GM19397 (cell line): ENCODE measurements around the gene CUBN.

Experiments
- ATAC-seq: cut with Tn5 transposase; IDR thresholded peaks from one replicate; pipeline ENCODE4 v1.9.1; 2021; ENCODE audit warnings: mild to moderate bottlenecking, moderate library complexity; ENCODE audit not compliant: unreplicated experiment

Gene CUBN

DNA sequence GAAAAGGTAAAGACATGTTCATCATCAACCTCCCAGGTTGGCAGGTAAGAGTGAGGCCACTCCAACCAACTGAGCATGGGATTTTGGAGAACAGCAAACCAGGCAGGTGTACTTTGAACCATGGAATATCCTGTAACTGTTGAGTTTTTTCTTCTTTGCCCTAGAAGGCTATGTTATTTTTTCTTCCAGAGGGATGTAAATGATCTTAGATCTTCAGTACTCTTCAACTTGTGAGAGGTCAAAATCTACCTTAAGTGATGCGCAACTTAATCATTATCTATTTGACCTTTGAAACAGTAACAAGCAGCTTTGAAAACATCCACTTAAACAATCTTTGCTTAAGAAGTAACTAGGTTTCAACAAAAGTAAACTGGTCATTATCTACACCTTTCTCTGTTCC lies at the start of gene CUBN:
TSS of gene CUBN (minus strand) at position 71 of the 400 bp plus-strand sequence. CDS start at position 25, 46 bp downstream.
- no peak for ATAC-seq

DNA sequence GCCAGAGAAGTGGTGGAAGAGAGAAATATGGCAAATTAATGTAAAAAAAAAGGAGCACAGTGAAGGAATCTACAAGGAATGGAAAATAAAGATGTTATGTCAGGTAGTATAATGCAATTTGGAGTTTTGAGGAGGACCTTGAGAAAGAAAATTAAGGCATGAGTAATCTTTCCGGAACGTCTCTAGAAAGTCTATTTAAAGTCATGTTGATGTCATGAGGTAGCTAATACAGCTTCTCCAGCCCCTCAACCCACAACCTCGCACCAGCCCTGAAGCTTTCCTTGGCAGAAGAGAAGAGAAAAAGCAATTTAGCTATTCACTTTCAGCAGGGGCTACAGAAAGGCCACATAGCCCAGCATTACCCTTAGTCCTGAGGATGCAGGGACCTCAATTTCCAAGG lies 49.4 kb upstream of the CUBN start:
- no peak for ATAC-seq

- no peak for ATAC-seq
These were observed 48.4 kb upstream of the CUBN start for GRCh38 chr10:17178006-17178405.

- no peak for ATAC-seq
These were observed 47.4 kb upstream of the CUBN start for GRCh38 chr10:17177014-17177413.

DNA sequence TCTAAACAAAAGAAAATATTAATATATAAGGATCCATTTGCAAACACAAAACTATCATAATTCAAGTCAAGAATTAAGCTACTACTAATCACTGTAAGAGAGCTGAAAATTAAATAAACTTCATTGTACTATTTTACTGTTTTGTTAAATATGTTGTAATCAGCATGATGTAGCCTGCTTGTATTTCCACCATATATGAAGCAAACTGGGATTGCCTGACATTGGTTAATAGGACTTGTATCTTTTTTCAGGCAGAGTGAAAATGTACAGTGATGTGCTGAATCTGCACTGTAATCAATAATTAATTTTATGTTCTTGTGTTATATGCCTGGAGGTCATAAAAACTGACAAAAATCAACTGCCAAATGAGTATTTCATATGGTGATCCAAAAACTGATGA lies 46.5 kb upstream of the CUBN start:
- ATAC-seq = no peak

GRCh38 chr10:17175551-17175950 lies 45.9 kb upstream of the CUBN start:
- no peak for ATAC-seq

- ATAC-seq = no peak
These were observed 45.0 kb upstream of the CUBN start for GRCh38 chr10:17174626-17175025.

GRCh38 chr10:17171141-17171641 lies 41.6 kb upstream of the CUBN start:
- ATAC-seq = no peak

DNA sequence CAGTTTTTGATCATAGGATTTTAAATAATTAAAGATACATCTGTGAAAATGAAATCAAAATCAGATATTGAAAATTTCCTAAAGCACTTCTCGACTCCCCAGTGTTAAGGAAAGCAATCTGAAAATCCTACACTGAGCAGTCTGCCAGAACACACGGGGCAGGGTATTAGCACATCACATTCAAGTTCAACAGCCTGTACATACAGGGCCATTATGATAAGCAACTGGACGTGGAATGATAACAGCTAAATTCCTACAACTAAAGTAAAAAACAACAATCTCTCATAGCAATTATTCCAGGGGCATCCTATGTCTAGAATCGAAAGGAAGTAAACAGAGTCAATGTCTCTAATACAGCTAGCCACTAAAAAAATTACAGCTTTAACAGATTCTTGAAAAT lies 40.2 kb upstream of the CUBN start:
- ATAC-seq = no peak

GRCh38 chr10:17166699-17167098 lies 37.1 kb upstream of the CUBN start:
- no peak for ATAC-seq

DNA sequence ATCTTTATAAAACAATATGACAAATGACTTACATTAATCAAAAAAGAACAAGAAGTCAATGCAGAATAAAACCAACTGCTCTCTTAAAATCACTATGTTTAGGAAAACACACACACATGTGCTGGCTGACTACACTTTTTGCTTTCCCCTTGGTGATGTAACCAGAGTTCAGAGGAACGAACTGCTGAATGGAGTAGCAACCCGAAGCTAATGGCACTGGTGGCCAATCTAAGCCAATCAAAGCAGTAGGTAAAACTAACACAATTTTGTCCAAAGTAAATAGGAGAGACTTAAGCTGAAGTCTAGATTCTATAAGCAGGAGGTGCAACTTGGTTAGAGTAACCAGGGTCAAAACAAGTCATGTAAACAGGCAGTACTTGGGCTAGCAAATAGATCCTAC lies 33.2 kb upstream of the CUBN start:
- ATAC-seq = no peak

DNA sequence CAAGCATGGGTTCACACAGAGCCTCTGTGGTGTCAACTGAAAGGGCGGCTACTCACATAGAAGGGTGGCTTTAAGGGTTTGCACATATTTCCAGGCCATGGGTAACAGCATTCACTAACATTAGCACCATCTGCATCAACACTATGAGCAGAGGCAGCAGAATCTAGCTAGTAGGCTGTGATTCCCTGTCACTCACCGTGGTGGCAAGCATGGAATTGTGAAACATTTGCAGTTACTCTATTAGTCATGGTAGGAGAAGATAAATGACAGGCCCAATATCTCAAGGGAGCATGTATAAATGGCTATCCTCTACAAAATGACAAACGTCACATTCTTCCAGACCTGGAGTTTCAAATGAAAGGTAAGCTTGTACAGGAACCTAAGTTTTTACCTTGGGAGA lies 32.2 kb upstream of the CUBN start:
- no peak for ATAC-seq

- no peak for ATAC-seq
These were observed 27.4 kb upstream of the CUBN start for GRCh38 chr10:17157024-17157423.

DNA sequence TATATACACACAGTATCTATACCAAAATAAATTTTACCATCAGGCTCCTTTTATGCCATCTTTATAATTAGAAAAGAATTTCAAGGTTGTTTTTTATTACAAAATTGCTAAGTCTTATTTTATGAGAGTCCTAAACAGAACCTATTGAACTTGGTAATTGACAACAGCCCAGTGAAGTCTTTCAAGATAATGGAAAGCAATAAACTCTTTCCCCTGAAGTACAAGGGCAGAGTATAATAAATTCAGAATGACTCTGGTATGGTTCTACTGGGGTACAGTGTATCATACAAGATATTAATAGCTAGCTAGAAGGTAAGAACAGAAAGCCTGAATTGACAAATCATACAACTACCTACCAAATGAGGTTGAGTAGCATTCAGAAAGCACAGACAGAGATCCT lies 26.2 kb upstream of the CUBN start:
- no peak for ATAC-seq

GRCh38 chr10:17154116-17154515 lies 24.5 kb upstream of the CUBN start:
- ATAC-seq = no peak

DNA sequence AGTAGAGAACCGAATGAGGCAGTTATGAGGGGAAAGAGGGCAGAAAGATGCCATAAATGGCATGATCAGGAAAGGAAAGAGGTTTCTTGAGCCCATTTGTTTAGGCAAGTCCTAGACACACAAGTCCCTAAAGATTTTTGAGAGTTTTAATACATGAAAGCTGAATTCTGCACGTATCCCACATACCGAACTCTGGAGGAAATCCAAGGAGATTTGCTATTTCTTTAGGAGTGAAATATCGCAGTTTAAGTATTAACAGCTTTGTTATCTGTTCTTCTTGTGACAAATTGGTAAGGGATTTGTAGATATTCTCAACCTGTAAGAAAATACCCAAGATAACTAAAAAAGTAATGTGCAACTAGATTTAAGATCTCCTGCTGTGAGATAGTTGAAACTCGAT lies 23.7 kb upstream of the CUBN start:
- no peak for ATAC-seq

GRCh38 chr10:17151716-17152115 lies 22.1 kb upstream of the CUBN start:
- no peak for ATAC-seq

DNA sequence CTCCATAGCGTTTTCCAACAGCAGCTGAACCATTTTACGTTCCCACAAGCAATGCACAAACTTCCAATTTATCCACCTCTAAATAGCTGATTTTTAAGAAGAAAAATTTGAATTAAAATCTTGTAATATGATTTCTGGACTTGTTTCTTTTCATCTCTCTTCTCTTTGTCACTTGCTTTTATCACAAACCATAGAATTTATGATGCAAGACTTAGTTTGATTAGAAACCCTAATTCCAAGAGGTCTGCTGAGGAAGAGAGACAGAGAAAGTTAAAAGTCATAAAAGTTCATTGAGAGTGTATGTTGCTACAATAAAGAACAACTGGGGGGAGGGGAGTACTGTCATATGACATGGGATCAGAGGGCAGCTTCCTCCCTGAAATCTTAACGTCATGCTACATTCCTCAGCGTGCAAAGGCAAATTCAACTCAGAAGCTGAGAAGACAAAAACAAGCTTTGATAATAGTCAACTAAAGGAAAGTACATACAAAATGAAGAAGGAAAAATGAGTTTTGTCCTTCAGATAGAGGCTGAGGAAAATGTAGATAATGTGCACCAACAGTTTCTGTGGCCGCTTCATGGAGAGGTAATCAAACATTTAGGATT lies 18.4 kb upstream of the CUBN start:
- no peak for ATAC-seq

GRCh38 chr10:17146892-17147291 lies 17.3 kb upstream of the CUBN start:
- no peak for ATAC-seq

GRCh38 chr10:17145239-17145638 lies 15.6 kb upstream of the CUBN start:
- ATAC-seq = no peak

GRCh38 chr10:17144757-17145156 lies 15.1 kb upstream of the CUBN start:
- ATAC-seq = no peak

GRCh38 chr10:17144032-17144431 lies 14.4 kb upstream of the CUBN start:
- ATAC-seq = no peak

- ATAC-seq = no peak
These were observed 13.6 kb upstream of the CUBN start for GRCh38 chr10:17143055-17143690.
